ENCODE data around the gene MRPL38.

The MRPL38 gene

GRCh38 chr17:75919611-75920010 lies 14.9 kb upstream of the MRPL38 start:
- no peak for DNase-seq (ENCODE audit: low read depth)

- DNase-seq (ENCODE audit: low read depth), result no peak
These were observed 13.3 kb upstream of the MRPL38 start for GRCh38 chr17:75917917-75918445.

GRCh38 chr17:75917141-75917916 lies 12.6 kb upstream of the MRPL38 start:
- DNase-seq (ENCODE audit: low read depth), result no peak

- DNase-seq (ENCODE audit: low read depth), result no peak
These were observed 10.6 kb upstream of the MRPL38 start for GRCh38 chr17:75915268-75915667.

- no peak for DNase-seq (ENCODE audit: low read depth)
These were observed 10.1 kb upstream of the MRPL38 start for GRCh38 chr17:75914643-75915267.

GRCh38 chr17:75913537-75914210 lies 9.0 kb upstream of the MRPL38 start:
- no peak for DNase-seq (ENCODE audit: low read depth)

- DNase-seq (ENCODE audit: low read depth), result no peak
These were observed 6.0 kb upstream of the MRPL38 start for GRCh38 chr17:75910699-75911098.

GRCh38 chr17:75909812-75910274 lies 5.2 kb upstream of the MRPL38 start:
- no peak for DNase-seq (ENCODE audit: low read depth)

- DNase-seq (ENCODE audit: low read depth), result no peak
These were observed 4.5 kb upstream of the MRPL38 start for GRCh38 chr17:75909051-75909811.

- DNase-seq (ENCODE audit: low read depth), result no peak
These were observed 3.5 kb upstream of the MRPL38 start for GRCh38 chr17:75908201-75908600.

GRCh38 chr17:75906143-75906884 lies 1.6 kb upstream of the MRPL38 start:
- DNase-seq (ENCODE audit: low read depth), result no peak

- DNase-seq (ENCODE audit: low read depth), result no peak
These were observed 2.3 kb downstream of the MRPL38 start for GRCh38 chr17:75902406-75902805.

GRCh38 chr17:75901727-75902126 lies 3.0 kb downstream of the MRPL38 start:
- DNase-seq (ENCODE audit: low read depth), result no peak

GRCh38 chr17:75900691-75901533 lies 3.8 kb downstream of the MRPL38 start:
- DNase-seq (ENCODE audit: low read depth), result no peak

- DNase-seq (ENCODE audit: low read depth), result no peak
These were observed 4.8 kb downstream of the MRPL38 start for GRCh38 chr17:75899767-75900468.

GRCh38 chr17:75899353-75899752 lies 5.3 kb downstream of the MRPL38 start:
- DNase-seq (ENCODE audit: low read depth), result no peak

GRCh38 chr17:75898791-75899190 lies 5.9 kb downstream of the MRPL38 start:
- no peak for DNase-seq (ENCODE audit: low read depth)

- no peak for DNase-seq (ENCODE audit: low read depth)
These were observed 6.6 kb downstream of the MRPL38 start for GRCh38 chr17:75898065-75898464.

GRCh38 chr17:75897160-75898019 lies 7.3 kb downstream of the MRPL38 start:
- DNase-seq (ENCODE audit: low read depth), result no peak

All from stimulated activated CD8-positive, alpha-beta memory T cell treated with anti-CD3 and anti-CD28 coated beads, Interleukin-4, amount 100 ng/mL, for 24 hours (primary cell).